NK-92 (cell line): ENCODE results near the gene OR1F1.
"Not testable (repeated sequence)": the region's sequence is repeated elsewhere in the genome, so short reads cannot be mapped to it uniquely, and the experiment has no call there.

ENCODE experiments used
- DNase-seq: peaks from one replicate; lab custom pipeline; 2025; ENCODE audit not compliant: unreplicated experiment; lab: John Stamatoyannopoulos, UW

Gene OR1F1

GRCh38 chr16:3173892-3174617 lies 13.9 kb upstream of the OR1F1 start:
- no peak for DNase-seq

- DNase-seq = no peak
Measured at GRCh38 chr16:3174618-3175148, 13.3 kb upstream of the OR1F1 start.

GRCh38 chr16:3175157-3176093 lies 12.6 kb upstream of the OR1F1 start:
- DNase-seq = no peak

GRCh38 chr16:3179651-3180050 lies 8.4 kb upstream of the OR1F1 start:
- DNase-seq = no peak

- no peak for DNase-seq
Measured at GRCh38 chr16:3180445-3180878, 7.5 kb upstream of the OR1F1 start.

GRCh38 chr16:3182293-3182607 lies 5.8 kb upstream of the OR1F1 start:
- not testable (repeated sequence) for DNase-seq

GRCh38 chr16:3182608-3183444 lies 5.2 kb upstream of the OR1F1 start:
- no peak for DNase-seq

GRCh38 chr16:3183445-3184139 lies 4.4 kb upstream of the OR1F1 start:
- DNase-seq = no peak

- no peak for DNase-seq
Measured at GRCh38 chr16:3186946-3187690, 886 bp upstream of the OR1F1 start.

GRCh38 chr16:3188675-3188924 lies 596 bp downstream of the OR1F1 start:
- no peak for DNase-seq

GRCh38 chr16:3188925-3189825 lies 1.2 kb downstream of the OR1F1 start:
- DNase-seq = no peak

GRCh38 chr16:3189869-3190268 lies 1.9 kb downstream of the OR1F1 start:
- no peak for DNase-seq

GRCh38 chr16:3190949-3191353 lies 2.9 kb downstream of the OR1F1 start:
- DNase-seq = no peak

- no peak for DNase-seq
Measured at GRCh38 chr16:3192476-3193019, 4.5 kb downstream of the OR1F1 start.

- no peak for DNase-seq
Measured at GRCh38 chr16:3193221-3194212, 5.5 kb downstream of the OR1F1 start.

- DNase-seq = no peak
Measured at GRCh38 chr16:3194792-3195191, 6.8 kb downstream of the OR1F1 start.

GRCh38 chr16:3195975-3196374 lies 8.0 kb downstream of the OR1F1 start:
- DNase-seq = no peak
